Bronchial epithelial cell (primary cell): ENCODE results near the gene SMAD4. TPM values are rescaled to one million over a fixed set of nuclear protein-coding genes. Genes with fewer than 3 reads are reported as not detected.

Source experiments
- DNase-seq: peaks from one replicate; pipeline ENCODE4 v3.0.0-alpha.2; 2010; ENCODE audit warnings: low read depth
- FAIRE-seq: peaks from 2 replicates; lab custom pipeline; 2011; peaks lifted over from hg19 to GRCh38; lab: Jason Lieb, UNC
- H3K27me3 ChIP-seq: 2 replicates; pipeline ENCODE4 v1.5.1; 2011; ENCODE audit warnings: low read length; ENCODE audit not compliant: control insufficient read depth, insufficient read depth
- H3K36me3 ChIP-seq: 2 replicates; pipeline ENCODE4 v1.5.1; 2011; ENCODE audit warnings: low read length; ENCODE audit not compliant: control insufficient read depth, insufficient read depth
- H3K4me3 ChIP-seq: 2 replicates; pipeline ENCODE4 v1.5.1; 2011; ENCODE audit warnings: mild to moderate bottlenecking, low read depth, low read length, control low read depth
- total RNA-seq: library from RNA; depleted of rRNA; stranded (reverse); fragments of >200 nt; gene quantifications from 2 replicates; pipeline ENCODE4 v1.2.1, GENCODE V29; 2014
- TF ChIP-seq, protein P1 (sequence below): IDR thresholded peaks from 2 replicates; pipeline ENCODE4 v1.5.1; 2011; ENCODE audit warnings: mild to moderate bottlenecking, moderate library complexity, low read length, control low read depth, inconsistent platforms; ENCODE audit not compliant: insufficient read depth, severe bottlenecking

SMAD4 gene
- total RNA-seq, 1 donor from 2014 or later: 64.5 TPM

DNA sequence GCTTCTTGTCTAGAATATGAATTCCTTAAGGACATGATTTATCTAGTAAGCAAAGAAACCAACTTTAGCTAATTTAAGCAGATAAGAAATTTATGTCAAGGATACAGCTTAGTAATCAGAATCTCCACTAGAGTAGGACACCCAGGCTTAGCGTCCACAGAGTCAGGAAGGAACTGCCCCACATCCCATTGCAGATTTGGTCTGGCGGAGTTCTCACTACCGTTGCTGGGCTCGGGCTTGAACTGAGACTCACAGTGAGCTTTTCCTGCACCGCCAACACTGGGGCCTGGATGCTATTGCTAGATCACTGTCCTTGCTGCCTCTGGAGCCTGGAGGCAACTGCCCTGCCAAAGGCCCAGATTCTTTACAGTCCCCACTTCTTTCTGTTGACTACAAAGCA is 68.1 kb downstream of the SMAD4 start:
- FAIRE-seq (no peak), DNase-seq (no peak)
- Histone ChIP-seq H3K36me3 (no peaks in the 10 kb centered on the region), H3K27me3 (no peaks in the 10 kb centered on the region), H3K4me3 (no peak overlapping the region)
- TF ChIP-seq, protein P1, sequence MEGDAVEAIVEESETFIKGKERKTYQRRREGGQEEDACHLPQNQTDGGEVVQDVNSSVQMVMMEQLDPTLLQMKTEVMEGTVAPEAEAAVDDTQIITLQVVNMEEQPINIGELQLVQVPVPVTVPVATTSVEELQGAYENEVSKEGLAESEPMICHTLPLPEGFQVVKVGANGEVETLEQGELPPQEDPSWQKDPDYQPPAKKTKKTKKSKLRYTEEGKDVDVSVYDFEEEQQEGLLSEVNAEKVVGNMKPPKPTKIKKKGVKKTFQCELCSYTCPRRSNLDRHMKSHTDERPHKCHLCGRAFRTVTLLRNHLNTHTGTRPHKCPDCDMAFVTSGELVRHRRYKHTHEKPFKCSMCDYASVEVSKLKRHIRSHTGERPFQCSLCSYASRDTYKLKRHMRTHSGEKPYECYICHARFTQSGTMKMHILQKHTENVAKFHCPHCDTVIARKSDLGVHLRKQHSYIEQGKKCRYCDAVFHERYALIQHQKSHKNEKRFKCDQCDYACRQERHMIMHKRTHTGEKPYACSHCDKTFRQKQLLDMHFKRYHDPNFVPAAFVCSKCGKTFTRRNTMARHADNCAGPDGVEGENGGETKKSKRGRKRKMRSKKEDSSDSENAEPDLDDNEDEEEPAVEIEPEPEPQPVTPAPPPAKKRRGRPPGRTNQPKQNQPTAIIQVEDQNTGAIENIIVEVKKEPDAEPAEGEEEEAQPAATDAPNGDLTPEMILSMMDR: no peak

GRCh38 chr18:51098513-51098912 is 68.5 kb downstream of the SMAD4 start:
- Histone ChIP-seq H3K36me3 (no peaks in the 10 kb centered on the region), H3K4me3 (no peak overlapping the region), H3K27me3 (no peaks in the 10 kb centered on the region)
- FAIRE-seq: no peak
- no peak for DNase-seq
- TF ChIP-seq, protein P1: no peak

DNA sequence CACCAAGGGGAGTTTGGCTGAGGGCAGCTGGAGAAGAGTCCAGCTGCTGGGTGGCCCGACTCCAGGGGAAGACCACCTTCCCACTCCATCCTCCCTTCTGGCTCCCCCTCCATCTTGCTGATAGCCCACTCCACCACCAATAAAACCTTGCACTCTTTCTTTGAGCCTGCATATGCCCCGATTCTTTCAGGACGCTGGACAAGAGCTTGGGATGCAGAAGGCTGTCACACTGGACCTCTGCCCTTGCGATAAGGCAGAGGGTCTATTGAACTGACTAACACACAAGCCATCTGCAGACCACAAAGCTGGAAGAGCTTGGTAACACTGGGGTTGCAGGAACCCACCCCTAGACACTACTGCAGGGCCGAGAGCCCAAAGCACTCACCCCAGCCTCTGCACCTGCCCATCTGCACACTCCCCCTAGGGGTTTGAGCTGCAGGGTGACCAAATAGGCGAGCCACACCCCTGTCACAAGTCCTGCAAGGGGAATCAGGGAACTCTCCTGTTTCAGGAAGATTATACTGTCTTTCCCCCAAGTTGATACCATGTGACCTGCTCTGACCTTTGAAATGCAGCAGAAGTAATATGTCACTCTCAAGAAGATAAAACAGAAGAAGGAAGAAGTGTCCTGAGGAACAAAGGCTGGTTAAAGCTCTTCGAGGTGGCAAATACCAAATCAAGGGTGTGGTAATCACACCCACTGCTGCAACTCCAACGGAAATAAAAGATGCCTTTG is 70.5 kb downstream of the SMAD4 start:
- Histone ChIP-seq H3K4me3 (no peak overlapping the region), H3K27me3 (no peaks in the 10 kb centered on the region), H3K36me3 (no peaks in the 10 kb centered on the region)
- TF ChIP-seq, protein P1: no peak
- DNase-seq: no peak
- no peak for FAIRE-seq

DNA sequence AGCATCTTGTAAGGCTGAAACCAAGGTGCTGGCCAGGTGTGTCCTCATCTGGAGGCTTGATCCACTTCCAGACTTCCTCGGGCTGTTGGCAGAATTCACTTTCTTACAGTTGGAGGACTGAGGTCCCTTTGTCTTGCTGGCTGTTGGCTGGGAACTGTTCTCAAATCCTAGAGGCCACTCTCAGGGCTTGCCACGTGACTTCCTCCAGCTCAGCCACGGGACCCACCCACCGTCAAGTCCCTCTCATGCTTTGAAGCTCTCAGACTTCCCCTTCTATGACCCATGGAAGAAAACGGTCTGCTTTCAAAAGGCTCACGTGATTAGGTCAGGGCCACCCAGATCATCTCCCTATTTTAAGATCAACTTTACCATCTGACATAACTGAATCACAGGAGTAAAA is 77.1 kb downstream of the SMAD4 start:
- TF ChIP-seq, protein P1: no peak
- no peak overlapping the region for H3K4me3 ChIP-seq
- no peaks in the 10 kb centered on the region for H3K36me3 ChIP-seq
- no peaks in the 10 kb centered on the region for H3K27me3 ChIP-seq
- FAIRE-seq: no peak
- no peak for DNase-seq

- Histone ChIP-seq H3K27me3 (no peaks in the 10 kb centered on the region), H3K4me3 (no peak overlapping the region), H3K36me3 (no peaks in the 10 kb centered on the region)
- FAIRE-seq (peak; percentile 89), DNase-seq (peak; percentile 46)
- TF ChIP-seq, protein P1: no peak
Measured at GRCh38 chr18:51107598-51108305, 77.7 kb downstream of the SMAD4 start.
